ENCODE measurements around the gene SPARC.

- TF ChIP-seq CTCF (conservative IDR thresholded peaks at IDR 0.05; ENCODE audit: low read length) (no peak), EZH2phosphoT487 (IDR thresholded peaks at IDR 0.05; ENCODE audit: borderline replicate concordance) (no peak)
Measured at GRCh38 chr5:151617383-151617840, 69.3 kb downstream of the SPARC start.

Measured in Loucy (cell line).